HG02884 (cell line): ENCODE results near the gene OR6N1.
A peak's percentile ranks its signal among the peaks of the same experiment; 100 is the strongest.

Experiments
- ATAC-seq: cut with Tn5 transposase; IDR thresholded peaks from one replicate; pipeline ENCODE4 v1.9.1; 2021; ENCODE audit warnings: mild to moderate bottlenecking, moderate library complexity; ENCODE audit not compliant: unreplicated experiment

OR6N1 gene

GRCh38 chr1:158771950-158772866 is at the start of gene OR6N1:
Gene OR6N1, minus strand, starts transcription at chr1:158772195. Its CDS starts 5,513 bp downstream, at chr1:158766682.
- no peak for ATAC-seq

GRCh38 chr1:158821723-158822122 is 49.7 kb upstream of the OR6N1 start:
- no peak for ATAC-seq

GRCh38 chr1:158819461-158820443 is 47.8 kb upstream of the OR6N1 start:
- peak; percentile 98 for ATAC-seq

- ATAC-seq = peak; percentile 12
Measured at GRCh38 chr1:158818975-158819431, 47.0 kb upstream of the OR6N1 start.

GRCh38 chr1:158818560-158818959 is 46.6 kb upstream of the OR6N1 start:
- no peak for ATAC-seq

GRCh38 chr1:158814970-158815369 is 43.0 kb upstream of the OR6N1 start:
- ATAC-seq = no peak

GRCh38 chr1:158813164-158813563 is 41.2 kb upstream of the OR6N1 start:
- ATAC-seq = no peak

GRCh38 chr1:158812336-158812735 is 40.3 kb upstream of the OR6N1 start:
- no peak for ATAC-seq

- ATAC-seq = no peak
Measured at GRCh38 chr1:158810311-158810710, 38.3 kb upstream of the OR6N1 start.

- no peak for ATAC-seq
Measured at GRCh38 chr1:158809862-158810261, 37.9 kb upstream of the OR6N1 start.

GRCh38 chr1:158809256-158809655 is 37.3 kb upstream of the OR6N1 start:
- no peak for ATAC-seq

- no peak for ATAC-seq
Measured at GRCh38 chr1:158806916-158807536, 35.0 kb upstream of the OR6N1 start.

GRCh38 chr1:158803678-158804077 is 31.7 kb upstream of the OR6N1 start:
- no peak for ATAC-seq

GRCh38 chr1:158801396-158801795 is 29.4 kb upstream of the OR6N1 start:
- no peak for ATAC-seq

GRCh38 chr1:158800526-158800925 is 28.5 kb upstream of the OR6N1 start:
- no peak for ATAC-seq

GRCh38 chr1:158799689-158800088 is 27.7 kb upstream of the OR6N1 start:
- no peak for ATAC-seq

GRCh38 chr1:158798531-158798930 is 26.5 kb upstream of the OR6N1 start:
- ATAC-seq = no peak

- no peak for ATAC-seq
Measured at GRCh38 chr1:158794247-158794646, 22.3 kb upstream of the OR6N1 start.

- ATAC-seq = peak; percentile 59
Measured at GRCh38 chr1:158793604-158794003, 21.6 kb upstream of the OR6N1 start.

- no peak for ATAC-seq
Measured at GRCh38 chr1:158781104-158781503, 9.1 kb upstream of the OR6N1 start, which contains the start of gene OR6N2. Gene OR6N2, minus strand, starts transcription at chr1:158781204. Its CDS starts 3,569 bp downstream, at chr1:158777635.

- ATAC-seq = no peak
Measured at GRCh38 chr1:158754420-158754819, 17.6 kb downstream of the OR6N1 start, which contains the start of gene OR6K6. Gene OR6K6, plus strand, starts transcription at chr1:158754720. Its CDS starts 168 bp downstream, at chr1:158754888.
